Activated CD4-positive, alpha-beta T cell treated with anti-CD3 and anti-CD28 coated beads, Interleukin-2, amount 50 U/mL, for 48 hours (primary cell): ENCODE data around the gene PBX1.

ENCODE experiments used
- DNase-seq, 2 experiments: peaks; one replicate each; pipeline ENCODE4 v3.0.0-alpha.2; 2020

PBX1 gene

GRCh38 chr1:164703960-164704411 lies 145.0 kb downstream of the PBX1 start:
- DNase-seq: no peak

- no peak for DNase-seq
Measured at GRCh38 chr1:164704954-164705353, 146.0 kb downstream of the PBX1 start.

DNA sequence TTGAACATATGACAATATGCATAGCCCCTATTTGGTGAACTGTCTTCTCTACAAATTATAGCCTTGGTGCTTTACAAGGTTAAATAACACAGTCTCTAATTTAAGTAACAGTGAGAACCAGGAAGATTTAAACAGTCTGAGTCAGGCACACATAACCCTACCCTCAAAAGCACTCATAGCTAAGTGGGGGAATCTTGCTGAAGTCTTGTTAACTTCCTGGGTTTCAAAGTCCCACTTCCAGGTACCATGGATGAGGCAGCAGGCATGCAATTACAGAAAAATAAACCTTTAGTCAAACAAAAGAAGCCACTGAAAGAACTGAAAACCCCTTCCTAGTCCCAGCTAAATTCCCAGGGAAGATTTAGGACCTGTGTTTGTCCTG lies 147.6 kb downstream of the PBX1 start:
- DNase-seq: no peak

GRCh38 chr1:164707868-164708331 lies 148.9 kb downstream of the PBX1 start:
- DNase-seq: no peak

- DNase-seq: no peak
Measured at GRCh38 chr1:164708596-164708995, 149.6 kb downstream of the PBX1 start.

DNA sequence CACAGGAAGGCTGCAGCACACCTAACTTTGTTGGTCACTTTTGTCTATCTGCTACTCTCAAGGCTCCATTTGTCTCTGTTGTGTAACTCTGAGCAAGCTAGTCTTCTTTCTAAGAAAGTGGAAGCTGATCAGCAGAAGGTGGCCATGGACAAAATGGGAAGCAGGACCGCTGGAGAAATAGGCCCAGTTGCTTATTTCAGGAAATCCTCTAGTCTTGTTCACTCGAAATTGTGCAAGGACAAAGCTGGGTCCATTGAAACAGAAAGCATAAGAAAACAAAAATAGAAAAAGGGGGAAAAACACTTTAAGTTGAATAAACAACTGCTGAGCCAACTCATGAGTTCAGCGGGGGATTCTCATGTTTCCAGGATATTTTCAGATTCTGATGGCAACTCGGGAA lies 150.1 kb downstream of the PBX1 start:
- no peak for DNase-seq

DNA sequence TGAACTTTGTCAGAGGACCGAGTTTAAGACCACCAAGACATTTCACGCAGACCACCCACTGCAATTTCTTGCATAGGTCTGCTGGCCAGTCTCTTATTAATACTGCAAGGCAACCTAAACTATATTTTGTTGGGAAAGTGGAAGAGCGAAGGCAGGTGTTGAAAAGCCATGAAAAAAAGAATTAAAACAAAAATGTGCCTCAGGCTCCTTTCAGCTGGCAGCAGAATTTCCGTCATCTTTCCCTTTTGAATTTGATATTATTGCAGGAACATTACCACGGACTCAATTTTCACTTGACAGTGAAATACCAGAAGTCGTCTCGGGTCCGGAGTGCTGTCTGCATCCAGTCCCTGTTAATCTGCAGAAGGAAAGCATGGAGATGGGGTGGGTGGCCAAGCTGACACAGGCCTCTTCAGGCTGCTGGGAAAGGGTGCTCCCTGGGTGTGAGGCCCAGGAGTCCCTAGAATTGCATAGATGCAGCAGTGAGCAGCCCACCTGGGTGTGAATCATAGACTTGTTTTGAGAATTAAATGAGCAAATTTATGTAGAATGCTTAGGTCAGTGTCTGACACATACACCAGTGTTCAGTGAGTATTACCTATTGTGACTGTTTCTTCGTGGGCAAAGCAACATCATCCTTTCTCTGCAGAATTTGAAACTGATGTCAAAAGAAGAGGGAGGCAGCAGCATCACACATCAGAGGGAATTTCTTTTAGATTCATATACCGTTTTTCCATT lies 150.7 kb downstream of the PBX1 start:
- DNase-seq: no peak

- DNase-seq: no peak
Measured at GRCh38 chr1:164712131-164713036, 153.4 kb downstream of the PBX1 start.

- DNase-seq: no peak
Measured at GRCh38 chr1:164713456-164714207, 154.6 kb downstream of the PBX1 start.

DNA sequence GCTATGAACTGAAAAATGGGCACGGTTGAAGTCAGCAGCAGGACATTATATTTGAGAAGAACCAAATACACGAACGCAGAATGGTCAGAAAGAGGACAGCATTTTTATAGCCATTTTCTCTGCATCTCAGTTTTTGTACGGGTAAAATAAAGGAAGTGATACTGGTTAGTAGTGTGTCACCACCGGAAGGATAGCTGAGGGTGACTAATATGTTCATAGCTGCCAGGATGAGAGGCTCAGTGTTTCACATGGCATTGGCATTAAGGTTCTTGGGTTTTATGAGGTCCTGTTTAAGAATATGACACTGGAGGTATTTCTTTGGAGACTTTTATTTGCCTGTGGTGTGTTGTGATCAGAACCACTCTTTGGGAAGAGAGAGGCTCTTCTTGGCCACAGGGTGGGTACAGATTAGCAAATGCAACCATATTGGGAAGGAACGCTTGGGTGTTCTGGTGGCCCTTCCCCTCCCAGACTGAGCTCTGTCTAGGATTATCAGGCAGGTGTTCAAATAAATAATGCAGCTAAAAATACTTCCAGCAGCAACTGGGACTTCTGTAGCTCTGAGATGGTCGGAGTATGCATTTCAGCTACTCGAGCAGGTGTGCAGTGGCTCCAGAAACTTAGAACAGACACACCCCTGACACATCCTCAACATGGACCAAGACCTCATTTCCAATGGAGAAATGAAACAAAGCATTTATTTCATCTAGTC lies 158.2 kb downstream of the PBX1 start:
- DNase-seq: no peak

DNA sequence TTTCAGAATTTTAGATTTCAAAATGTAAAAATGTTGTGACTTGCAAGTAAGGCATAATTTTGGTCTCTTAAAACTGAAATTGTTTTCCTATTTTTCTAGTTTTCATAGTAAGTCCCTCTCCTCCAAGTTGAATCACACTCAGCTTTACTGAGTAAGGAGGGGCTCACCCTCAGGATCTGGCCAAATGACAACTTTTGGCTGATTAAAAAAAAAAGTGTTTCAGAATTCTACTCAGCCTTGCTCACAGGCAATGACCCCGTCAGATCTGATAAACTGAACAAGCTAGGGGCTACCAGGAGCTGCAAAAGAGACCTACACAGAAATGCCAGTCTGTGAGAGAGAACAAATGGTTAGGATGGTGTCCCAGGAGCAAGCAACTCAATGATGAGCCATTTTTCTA lies 159.8 kb downstream of the PBX1 start:
- no peak for DNase-seq

GRCh38 chr1:164719676-164720439 lies 160.9 kb downstream of the PBX1 start:
- no peak for DNase-seq

DNA sequence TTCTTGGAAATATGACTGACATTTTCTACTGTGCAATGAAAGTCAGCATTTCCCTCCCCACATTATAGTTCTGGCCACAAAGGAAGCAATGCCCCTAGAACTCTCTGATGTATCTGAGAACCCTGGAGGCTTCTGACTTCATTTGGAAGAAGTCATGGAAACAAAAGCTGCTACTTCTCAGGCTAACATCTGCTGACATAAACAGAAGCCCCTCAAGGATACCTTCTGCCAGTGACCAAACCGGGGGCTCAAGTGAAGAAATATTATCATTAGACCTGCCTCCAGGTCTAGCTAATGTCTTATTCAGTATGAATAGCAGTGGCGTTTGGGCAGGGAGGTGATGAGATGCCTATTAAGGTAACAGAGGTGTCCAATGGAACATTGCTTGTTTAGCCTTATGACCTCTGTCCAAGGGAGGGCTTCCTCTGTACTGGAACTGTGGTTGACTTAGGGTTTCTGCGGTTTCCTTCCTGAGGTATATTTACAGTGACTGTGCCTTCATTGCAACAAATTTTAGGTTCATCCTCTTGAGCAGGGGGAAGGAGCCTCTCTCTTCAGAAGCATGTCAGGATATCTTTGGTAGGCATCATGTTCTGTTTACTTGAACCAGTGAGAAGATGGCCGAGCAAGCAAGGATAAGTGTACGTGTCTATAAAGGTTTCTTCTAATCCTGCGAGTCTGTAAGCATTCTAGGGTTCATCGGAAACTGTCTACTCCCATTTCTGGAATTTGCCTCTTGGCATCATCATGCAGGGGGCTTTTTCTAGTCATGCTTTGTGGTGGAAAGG lies 161.7 kb downstream of the PBX1 start:
- no peak for DNase-seq

GRCh38 chr1:164721228-164721496 lies 162.2 kb downstream of the PBX1 start:
- DNase-seq: no peak

DNA sequence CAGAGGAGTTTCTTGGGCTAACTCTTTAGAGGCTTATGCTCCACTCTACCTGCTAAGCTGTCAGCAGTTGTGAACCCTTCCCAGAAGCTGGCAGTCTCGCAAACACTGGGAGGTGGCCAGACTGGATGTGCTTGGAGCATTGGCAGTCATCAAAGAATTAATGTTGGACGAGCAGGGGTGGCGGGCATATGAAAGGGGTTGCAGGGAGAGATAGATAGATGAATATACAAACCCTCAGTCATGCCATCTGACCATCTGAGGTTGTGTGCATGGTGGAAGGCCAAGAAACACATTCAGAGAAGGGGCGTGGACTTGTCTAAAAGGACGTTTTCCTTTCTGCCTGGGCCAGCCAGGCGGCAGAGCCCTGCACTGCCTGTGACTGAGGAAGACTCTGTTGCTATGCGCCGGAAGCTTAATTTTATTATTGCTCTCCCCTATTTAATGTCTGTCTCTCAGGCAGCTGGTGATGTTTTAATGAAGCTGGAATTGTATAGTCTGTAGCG lies 164.4 kb downstream of the PBX1 start:
- DNase-seq: no peak

DNA sequence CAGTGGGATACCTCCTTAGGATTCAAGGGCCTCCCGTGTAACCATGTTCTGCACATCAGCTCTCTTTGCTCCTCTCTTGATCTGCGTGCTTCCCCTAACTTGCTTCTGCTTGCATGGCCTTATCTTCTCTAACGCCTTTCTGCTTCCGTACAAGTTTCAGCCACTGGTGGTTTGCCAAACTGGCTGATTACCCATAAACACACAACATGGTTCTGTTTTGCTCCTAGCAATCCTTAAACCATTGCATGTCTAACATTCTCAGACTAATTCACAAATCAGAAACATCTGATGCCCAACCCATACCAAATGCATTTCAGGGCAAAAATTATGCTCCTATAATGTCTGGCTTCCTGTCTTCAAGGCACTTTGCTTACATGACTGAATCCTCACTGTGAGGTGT lies 166.4 kb downstream of the PBX1 start:
- DNase-seq: no peak

GRCh38 chr1:164726235-164726634 lies 167.3 kb downstream of the PBX1 start:
- no peak for DNase-seq

DNA sequence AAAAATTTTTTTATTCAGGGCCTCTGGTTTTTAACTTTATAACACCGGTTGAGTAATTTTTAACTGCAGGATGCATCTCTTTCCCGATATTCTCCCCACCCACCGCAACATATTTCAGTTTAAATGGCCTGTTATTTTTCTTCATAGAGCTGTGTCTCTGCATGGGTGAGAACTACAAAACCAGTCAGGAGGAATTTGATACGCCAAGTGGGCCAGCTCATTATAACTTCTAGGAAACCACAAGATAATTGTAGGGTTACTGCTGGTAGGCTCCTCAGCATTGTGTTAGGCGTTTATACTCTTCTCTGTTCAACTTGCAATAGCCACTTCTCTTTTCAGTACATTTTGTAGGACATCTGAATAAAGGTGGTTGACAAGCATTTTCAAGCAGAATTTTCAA lies 169.7 kb downstream of the PBX1 start:
- DNase-seq: no peak

DNA sequence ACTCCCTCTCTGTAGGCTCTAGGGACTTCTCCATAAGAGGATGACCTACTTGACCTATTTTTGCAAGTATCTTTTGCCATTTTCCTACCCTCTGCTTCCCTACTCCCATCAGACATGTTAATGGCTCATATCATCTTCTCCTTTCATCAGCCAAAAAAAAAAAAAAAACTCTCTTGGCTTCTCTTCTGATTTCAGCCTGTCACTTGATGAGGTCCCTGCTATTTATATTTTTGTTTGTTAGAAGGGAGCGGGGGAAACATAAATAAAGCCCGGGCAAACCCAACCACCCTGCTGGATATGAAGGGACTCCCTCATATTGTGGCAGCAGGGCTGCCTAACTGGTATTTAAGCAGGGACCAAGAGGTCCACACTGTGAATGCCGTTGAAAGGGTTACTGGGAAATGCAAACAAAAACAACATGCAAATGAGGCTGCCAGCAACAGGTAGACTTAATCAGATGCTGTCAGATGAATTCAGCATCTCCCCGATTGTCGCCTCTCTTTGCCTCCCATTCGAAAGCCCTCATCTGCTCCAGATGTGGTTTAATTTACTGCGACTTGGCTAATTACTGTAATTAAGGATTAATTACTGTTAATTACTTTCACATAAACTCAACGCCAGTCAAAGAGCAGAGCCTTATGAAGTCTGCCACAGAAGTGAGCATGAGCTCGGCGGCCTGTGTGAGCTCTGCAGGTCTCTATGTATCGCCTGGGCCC lies 172.3 kb downstream of the PBX1 start:
- no peak for DNase-seq

DNA sequence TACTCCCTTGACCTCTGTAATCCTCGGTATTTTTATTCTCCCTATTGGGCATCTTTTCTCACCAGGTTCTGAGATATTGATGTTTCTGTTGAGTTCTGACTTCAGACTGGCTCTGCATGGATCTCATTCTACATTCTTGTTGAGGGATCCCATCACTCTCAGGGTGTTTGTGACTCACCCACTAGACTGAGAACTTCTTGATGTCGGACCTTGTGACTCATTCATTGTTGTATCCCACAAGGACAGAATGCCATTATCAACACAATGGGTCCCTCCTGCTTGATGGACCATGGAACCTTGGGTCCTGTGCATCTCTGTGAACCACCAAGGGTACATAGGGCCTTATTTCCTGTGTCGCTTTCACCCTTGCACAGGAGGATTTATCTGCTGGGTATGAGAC lies 174.1 kb downstream of the PBX1 start:
- DNase-seq: no peak
